HG03095 (cell line): Measurements from ENCODE around the gene UGT1A6.
"Not testable (repeated sequence)": the region's sequence is repeated elsewhere in the genome, so short reads cannot be mapped to it uniquely, and the experiment has no call there.

Experiments
- ATAC-seq: cut with Tn5 transposase; IDR thresholded peaks from one replicate; pipeline ENCODE4 v1.9.1; 2021; ENCODE audit warnings: moderate library complexity; ENCODE audit not compliant: unreplicated experiment

The UGT1A6 gene

GRCh38 chr2:233714121-233714520, 21.4 kb downstream of the UGT1A6 start:
- no peak for ATAC-seq

- no peak for ATAC-seq
Observed at GRCh38 chr2:233718552-233718951, 25.9 kb downstream of the UGT1A6 start, which contains the start of gene UGT1A4. TSS of gene UGT1A4 (plus strand) at chr2:233718736. CDS start at chr2:233718821, 85 bp downstream.

- no peak for ATAC-seq
Observed at GRCh38 chr2:233728723-233729301, 36.1 kb downstream of the UGT1A6 start, which contains the start of gene UGT1A3. TSS of gene UGT1A3 (plus strand) at chr2:233729042. CDS start at chr2:233729127, 85 bp downstream.

GRCh38 chr2:233736868-233737653, 44.4 kb downstream of the UGT1A6 start:
- ATAC-seq, result not testable (repeated sequence)

GRCh38 chr2:233740870-233741269, 48.2 kb downstream of the UGT1A6 start:
- no peak for ATAC-seq

GRCh38 chr2:233743464-233744259, 51.0 kb downstream of the UGT1A6 start:
- ATAC-seq, result no peak

- ATAC-seq, result no peak
Observed at GRCh38 chr2:233745073-233745755, 52.5 kb downstream of the UGT1A6 start.

- ATAC-seq, result not testable (repeated sequence)
Observed at GRCh38 chr2:233745838-233746237, 53.1 kb downstream of the UGT1A6 start.

- no peak for ATAC-seq
Observed at GRCh38 chr2:233746475-233747282, 54.0 kb downstream of the UGT1A6 start.

- ATAC-seq, result no peak
Observed at GRCh38 chr2:233747283-233747544, 54.5 kb downstream of the UGT1A6 start.

GRCh38 chr2:233750689-233751088, 58.0 kb downstream of the UGT1A6 start:
- not testable (repeated sequence) for ATAC-seq

GRCh38 chr2:233751212-233752009, 58.7 kb downstream of the UGT1A6 start:
- not testable (repeated sequence) for ATAC-seq

GRCh38 chr2:233754872-233755611, 62.4 kb downstream of the UGT1A6 start:
- ATAC-seq, result no peak

- ATAC-seq, result no peak
Observed at GRCh38 chr2:233756429-233757081, 63.9 kb downstream of the UGT1A6 start.

GRCh38 chr2:233758141-233758540, 65.5 kb downstream of the UGT1A6 start:
- no peak for ATAC-seq

GRCh38 chr2:233758849-233759248, 66.2 kb downstream of the UGT1A6 start:
- no peak for ATAC-seq

- no peak for ATAC-seq
Observed at GRCh38 chr2:233760043-233760442, 67.4 kb downstream of the UGT1A6 start, which contains the start of gene UGT1A1. TSS of gene UGT1A1 (plus strand) at chr2:233760270. CDS start at chr2:233760288, 18 bp downstream.
